ENCODE measurements around the gene CEMP1.
"Not testable (repeated sequence)": the region's sequence is repeated elsewhere in the genome, so short reads cannot be mapped to it uniquely, and the experiment has no call there.

GRCh38 chr16:2550283-2550878, 19.2 kb upstream of the CEMP1 start:
- not testable (repeated sequence) for TF ChIP-seq GABPA (IDR thresholded peaks at IDR 0.05; ENCODE audit: low read depth); CTCF (IDR thresholded peaks at IDR 0.05; ENCODE audit: insufficient read depth, low read length); POLR2AphosphoS5 (IDR thresholded peaks at IDR 0.05; ENCODE audit: low read depth); REST (IDR thresholded peaks at IDR 0.05; ENCODE audit: insufficient replicate concordance, low read depth); SPI1 (IDR thresholded peaks at IDR 0.05; ENCODE audit: borderline replicate concordance, low read depth)
